DMS153 (cell line): ENCODE measurements around the gene NDST3.
"Not testable (repeated sequence)": the region's sequence is repeated elsewhere in the genome, so short reads cannot be mapped to it uniquely, and the experiment has no call there.

Source experiments
- DNase-seq: peaks from one replicate; lab custom pipeline; 2025; lab: John Stamatoyannopoulos, UW

Gene NDST3

GRCh38 chr4:118273642-118274041 is 239.4 kb downstream of the NDST3 start:
- no peak for DNase-seq

DNA sequence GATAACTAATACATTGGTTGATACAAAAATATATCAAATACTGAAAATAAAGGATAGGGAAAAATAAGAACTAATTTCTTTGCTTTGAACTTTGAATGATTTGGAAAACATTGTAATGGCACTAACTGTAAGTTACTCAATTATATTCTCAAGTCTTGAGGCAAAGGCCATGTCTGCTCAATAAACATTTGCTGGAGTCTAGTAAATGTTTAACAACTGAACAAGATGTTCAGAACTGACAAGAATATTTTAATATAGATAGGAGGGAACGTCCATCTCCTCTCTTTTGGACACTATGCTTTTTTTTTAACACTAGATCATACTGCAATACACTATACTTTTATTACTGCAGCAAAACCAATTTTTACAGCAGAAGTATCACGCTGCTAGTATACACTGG is 242.3 kb downstream of the NDST3 start:
- DNase-seq, result no peak

DNA sequence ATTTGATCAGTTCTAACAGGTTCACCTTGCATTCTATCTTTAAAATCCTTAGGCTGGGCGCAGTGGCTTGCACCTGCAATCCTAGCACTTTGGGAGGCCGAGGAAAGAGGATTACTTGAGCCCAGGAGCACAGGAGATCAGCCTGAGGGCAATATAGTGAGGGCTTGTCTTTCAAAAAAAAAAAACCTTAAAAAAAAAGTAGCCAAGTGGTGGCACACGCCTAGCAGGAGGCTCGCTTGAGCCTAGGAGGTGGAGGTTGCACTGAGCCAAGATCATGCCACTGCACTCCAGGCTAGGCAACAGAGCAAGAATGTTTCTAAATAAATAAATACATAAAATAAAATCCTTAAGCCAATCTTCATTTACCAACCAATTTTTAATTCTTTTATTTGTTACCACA is 243.0 kb downstream of the NDST3 start:
- DNase-seq, result no peak

DNA sequence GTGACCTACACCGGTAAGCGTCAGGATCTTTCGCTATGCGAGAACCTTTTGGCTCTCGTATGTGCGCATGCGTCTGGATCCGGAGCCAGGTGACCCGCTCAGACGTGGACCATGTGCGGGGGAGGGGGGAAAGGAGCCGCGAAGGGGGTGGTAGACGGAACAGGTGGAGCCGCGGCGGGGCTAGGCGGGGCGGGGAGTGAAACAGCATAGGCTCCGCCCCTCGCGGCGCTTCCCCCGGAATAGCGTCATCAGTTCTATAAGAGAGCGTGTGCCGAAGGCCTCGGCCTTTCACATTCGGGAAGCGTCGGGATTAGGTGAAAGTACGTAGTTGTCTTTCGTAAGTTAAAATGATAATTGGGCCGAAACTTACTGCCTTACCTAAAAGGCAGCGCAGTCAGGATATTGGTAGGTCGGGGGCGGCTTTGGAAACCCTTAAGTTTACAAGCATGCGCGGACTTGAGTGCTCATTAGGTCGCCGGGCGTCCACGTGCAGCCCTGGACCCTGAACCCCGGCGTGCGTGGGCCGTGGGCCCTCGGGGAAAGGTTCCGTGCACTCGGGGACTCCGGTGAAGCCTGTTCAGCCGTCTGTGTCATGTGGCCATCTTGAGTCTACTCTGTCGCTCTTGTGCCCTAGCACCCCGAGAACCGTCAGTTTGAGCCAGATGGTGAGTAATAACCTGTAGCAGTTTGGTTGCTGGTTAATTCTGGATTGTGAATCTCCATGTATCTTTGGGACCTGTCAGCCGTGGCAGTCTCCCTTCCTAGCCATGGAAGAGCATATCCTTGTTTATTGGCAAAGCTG is 244.4 kb downstream of the NDST3 start:
- DNase-seq, result peak; percentile 93

DNA sequence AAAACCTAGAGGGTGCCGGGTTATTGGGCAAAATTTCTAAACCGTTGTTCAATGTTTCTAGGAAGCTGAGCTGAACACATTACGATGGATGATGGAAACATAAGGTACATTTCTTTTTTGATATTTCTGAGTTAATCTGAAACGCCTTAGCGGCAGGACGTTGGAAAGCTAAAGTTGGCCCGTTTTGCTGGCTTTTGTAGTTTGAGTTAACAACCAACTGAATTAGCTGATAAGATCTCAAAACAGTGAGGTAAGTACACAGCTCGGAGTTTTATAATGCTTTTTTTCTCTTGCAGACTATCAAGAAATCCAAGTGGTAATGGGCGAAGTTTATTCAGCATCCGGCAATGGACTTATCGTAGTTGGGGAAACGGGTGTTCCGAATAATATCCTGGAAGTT is 245.0 kb downstream of the NDST3 start:
- DNase-seq, result no peak

DNA sequence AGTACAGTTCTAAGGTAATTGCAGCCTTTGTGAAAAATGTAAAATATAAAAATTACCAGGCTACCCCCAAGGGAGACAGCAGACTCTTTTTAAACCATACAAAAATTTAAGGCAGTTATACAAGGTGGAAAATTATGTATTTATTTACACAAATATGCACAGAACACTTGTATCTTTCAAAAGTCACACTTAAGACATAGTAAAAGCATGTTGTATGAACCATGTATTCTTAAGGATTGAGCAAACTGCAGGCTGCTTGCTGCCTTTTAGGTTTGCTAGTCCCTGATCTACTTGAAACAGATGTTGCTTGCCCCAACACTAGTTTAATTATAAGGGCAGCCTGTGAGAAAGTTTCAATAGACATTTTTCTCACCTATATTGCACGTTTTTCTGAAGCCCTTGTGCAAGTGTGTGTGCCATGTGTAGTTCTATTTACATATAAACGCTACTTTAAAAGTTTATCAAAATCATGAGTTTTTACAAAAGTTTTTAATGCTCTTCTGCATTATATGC is 245.7 kb downstream of the NDST3 start:
- no peak for DNase-seq

DNA sequence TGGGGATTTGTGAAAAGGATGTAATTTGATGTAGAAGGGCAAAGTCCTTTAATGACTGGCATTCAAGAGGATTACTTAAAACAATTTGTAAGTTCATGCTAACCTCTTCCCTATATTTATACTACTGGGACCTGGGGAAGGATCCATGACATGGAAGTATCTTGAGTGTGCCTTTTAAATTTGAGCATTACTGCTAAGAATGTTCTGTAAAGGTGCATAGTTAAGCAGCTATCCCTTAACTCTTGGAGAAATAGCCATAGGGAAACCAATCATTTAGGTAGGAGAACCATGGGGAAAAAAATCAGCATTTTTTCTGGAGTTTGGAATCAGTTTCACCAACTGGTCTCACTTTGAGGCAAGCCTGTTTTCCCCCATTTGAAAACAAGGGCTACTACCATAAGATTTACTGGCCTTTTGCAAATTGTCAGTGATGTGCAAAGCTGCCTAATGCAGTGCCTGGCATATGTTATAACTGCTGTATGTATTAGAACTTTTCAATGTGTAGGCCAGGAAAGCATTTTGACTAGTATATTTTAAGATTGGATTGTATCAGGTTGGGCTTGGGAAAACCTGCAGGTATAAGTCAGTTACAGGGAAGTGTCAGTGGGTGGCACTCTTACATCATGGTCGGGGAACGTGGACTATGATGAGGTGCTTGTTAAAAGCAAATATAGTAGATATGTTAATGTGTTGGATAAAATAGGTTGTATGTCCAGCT is 246.4 kb downstream of the NDST3 start:
- DNase-seq, result peak; percentile 67

DNA sequence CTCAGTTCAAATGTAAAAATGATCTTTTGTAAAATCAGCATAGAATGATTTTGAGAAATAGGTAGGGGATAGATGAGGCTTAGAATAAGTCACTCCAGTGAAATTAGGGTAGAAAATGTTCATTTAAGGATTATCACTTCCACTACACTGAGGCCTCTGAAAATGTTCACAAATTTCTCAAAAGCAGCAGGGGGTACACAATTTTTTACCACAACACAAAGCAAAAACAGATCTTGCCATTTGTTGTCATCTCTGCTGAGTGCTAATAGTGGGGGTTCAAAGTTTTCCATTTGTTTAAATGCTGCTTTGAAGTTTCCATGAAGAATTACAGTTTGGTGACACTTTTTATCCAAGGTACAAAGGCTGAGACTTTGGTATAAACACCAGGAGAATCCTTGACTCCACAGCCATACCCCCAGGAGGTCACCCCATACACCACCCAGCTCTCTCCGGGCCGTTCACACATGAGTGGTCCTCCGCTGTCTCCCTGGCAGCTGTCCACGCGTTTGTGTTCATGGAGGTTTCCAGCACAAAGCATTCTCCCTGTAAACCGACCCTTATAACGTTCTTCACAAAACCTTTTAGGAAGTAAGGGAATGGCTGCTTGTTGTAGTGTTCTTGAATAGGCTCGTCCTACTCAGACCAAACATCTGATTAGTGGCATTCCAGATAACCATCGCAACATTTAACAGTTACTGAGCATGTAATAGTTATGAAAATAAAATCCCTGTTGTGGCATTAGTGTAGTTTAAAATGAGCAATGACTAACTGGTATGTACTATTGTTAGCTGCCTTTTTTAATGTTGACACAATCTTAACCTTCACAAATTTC is 247.5 kb downstream of the NDST3 start:
- no peak for DNase-seq

DNA sequence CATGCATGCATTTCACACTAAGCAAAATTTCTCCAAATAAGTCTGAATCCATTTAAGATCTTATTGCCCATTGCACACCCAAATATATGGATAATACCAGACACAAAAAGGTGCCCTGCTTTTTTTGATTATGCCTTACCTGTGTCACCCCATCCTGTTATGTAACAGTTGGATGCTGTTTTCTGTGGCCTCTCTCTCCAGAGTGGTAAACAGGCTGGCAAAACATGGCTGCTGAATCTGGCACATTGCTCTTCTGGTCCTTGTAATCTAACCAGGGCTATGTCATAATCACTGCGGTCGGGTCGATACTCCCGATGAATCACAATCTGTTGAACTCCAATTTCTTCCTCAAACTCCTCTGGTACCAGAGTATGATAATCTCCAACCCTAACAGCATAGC is 248.4 kb downstream of the NDST3 start:
- no peak for DNase-seq

DNA sequence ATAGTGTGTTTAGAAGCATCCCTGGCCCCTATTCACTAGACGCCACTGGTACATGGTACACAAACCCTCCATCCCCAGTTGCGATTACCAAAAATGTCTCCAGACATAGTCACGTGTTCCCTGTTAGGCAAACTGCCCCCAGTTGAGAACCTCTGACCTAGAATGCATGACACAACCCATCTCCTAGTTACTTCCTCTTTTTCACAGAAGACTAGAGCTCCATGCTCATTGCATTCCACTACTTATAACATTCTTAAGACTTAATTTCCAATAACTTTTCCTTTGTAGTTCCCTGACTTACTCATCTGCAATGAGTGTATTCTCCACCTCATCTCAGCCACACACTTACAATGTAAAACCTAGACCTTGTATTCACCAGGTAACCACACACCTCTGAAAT is 249.9 kb downstream of the NDST3 start:
- DNase-seq, result no peak

DNA sequence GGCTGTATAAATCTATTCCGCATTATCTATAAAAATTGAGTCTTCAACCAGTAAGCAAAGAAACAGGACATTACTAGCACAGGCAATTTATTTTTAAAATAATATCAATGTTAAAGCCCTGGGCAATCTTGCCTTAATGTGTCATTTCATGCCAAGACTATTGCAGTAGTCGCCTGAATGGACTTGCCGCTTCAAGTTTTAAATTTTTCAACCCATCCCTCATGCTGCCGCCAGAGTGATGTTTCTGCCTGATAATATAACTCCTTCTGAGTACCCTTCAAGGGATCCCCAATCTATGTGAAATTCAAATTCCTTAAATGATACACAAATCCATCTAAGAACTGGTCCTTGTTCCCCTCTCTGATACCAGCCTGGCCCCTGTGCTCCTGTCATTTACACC is 251.6 kb downstream of the NDST3 start:
- DNase-seq, result no peak

DNA sequence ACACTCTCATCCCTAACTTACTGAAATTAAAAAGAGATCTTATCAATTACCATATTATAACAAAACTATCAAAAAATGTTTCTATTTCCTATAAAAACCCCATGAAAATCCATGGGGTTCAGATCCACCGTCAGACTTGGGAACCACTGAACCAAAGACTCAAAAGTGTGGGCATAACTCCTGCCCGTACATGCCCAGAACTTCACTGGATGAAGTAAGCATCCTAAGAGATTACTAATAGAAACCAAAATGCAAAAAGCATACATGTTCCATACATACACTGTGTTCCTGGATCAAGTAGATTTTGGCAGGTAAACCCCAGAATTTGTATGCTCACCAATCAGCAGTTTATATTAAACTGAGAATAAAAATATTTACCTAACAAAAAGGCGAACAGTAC is 252.4 kb downstream of the NDST3 start:
- DNase-seq, result no peak

DNA sequence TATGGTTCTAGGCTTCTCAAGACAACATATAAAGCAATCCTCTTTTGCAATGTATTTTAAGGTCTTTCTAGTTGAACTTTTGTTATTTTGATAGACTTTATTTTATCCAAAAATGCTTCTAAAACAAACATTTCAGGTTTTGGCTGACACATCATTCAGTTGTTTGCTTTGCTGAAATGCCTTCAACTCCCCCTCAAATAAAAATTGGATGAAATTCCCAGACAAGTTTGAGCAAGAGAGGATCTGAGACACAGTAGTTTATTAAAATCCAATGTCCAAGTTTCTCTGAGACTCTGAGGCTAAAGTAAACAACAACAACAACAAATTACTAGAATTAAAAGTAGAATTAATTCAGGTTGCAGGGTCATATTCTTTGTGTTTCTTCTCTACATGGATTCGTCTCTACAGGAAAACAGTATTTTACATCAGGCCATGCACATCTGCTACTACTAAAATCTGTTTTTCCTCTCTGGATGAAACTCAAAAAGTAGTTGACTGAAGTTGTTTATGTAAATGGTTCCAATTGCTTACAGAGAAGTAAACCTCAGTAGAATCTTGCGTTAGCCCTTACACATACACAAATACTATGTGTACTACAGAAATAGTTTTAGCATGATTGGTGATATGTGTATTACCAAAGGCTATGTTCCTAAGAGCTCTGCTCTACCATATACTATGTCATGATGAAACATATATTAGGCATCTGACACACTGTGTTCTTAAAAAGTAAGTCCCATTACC is 253.6 kb downstream of the NDST3 start:
- DNase-seq, result no peak

DNA sequence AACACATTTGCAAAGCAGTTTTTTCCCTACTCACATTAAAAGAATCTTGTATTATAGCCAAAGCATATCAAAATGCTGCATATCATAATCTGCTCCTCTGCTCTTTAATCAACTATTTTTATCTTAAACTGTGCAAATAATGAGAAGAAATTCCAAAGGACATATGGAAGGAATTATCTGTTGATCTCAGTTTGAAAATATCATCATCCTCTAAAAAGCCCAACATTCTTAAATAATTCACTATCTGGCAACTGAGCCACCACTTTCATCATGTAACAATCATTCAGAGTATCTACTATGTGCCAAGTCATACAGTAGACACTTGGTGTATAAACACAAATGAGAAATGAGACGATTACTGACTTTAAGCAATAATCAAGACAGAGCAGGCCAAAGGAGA is 255.5 kb downstream of the NDST3 start:
- DNase-seq, result no peak

GRCh38 chr4:118290951-118291350 is 256.7 kb downstream of the NDST3 start:
- no peak for DNase-seq

GRCh38 chr4:118296729-118297128 is 262.4 kb downstream of the NDST3 start:
- DNase-seq, result no peak

- DNase-seq, result not testable (repeated sequence)
Measured at GRCh38 chr4:118299619-118300018, 265.3 kb downstream of the NDST3 start.

GRCh38 chr4:118307643-118308042 is 273.4 kb downstream of the NDST3 start:
- DNase-seq, result no peak
